ENCODE data around the gene PTTG1IP.

Gene PTTG1IP

DNA sequence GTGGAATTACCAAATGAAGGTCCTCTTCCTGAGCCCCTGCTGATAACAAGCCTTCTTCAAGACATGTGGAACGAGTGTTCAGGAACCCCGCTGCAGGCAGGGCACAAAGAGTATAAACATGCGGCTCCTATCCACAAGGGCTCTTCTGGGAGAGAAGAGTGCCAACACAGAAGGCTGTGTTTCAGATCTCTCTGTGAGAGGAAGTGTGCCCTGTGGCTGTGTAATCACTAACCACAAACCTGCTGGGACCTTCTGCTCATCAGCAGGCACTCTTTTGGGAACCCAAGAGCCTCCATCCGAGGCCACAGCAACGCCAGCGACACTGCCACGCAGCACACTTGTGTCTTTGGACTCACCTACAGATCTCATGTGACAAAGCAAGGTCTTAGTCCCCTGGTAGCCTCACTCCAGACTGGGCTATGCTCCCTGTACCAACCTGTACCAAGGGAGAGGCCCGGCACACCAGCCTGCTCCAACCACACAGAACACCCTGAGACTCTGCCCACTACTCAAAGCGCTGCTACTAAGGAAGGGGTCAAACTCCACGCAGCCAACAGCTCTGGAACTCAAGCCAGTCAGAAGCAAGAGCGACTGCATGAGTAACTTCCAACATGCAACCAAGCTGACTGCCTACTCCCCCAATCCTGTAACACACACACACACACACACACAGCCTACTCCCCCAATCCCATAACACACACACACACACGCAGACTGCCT is 7.8 kb downstream of the PTTG1IP start:
- DNase-seq (ENCODE audit: low read depth in 2 of 2): no peak

DNA sequence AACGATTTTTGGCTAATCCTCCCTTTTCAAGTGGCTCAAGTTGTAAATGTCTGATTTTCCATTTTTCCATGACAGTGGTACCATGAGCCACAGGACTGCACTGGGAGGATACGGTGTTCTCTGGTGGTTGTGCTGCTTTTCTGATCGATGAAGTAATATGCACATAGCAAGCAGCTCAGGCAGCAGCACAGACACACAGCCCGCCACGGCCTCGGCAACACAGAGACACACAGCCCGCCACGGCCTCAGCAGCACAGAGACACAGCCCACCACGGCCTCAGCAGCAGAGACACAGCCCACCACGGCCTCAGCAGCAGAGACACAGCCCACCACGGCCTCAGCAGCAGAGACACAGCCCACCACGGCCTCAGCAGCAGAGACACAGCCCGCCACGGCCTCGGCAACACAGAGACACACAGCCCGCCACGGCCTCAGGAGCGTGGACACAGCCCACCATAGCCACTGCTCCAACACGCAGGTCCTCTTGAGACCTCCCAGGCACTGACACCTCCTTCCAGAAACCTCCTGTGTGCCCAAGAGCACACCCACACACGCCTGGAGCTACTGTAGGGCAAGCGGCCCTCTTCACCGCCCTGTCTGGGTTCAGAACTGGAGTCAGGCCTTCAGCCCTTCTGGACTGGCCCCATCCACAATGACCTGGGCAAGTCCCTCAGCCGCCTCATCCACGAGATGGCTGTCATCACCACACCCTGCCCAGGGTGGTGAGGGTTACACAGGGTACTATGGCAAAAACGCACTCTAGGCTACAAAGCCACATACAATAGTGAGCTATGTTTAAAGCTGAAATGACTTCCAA is 10.4 kb downstream of the PTTG1IP start:
- DNase-seq (ENCODE audit: low read depth in 2 of 2): no peak

DNA sequence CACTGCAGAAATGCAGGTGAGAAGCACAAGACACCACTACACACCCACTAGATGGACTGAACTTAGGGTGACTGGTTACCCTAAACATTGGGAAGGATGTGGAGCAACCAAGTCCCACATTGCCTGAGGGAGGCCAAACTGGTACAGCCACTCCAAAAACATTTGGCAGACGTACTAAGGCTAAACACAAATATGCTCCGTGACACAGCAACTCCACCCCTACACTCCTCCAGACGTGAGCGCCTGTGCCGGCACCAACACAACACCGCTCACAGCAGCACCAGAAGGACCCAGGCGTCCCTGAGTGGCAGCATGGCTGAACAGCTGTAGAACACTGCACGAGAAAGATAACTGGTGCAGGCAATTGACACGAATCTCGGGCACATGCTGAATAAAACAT is 14.7 kb downstream of the PTTG1IP start:
- no peak for DNase-seq (ENCODE audit: low read depth in 2 of 2)

- DNase-seq (ENCODE audit: low read depth in 2 of 2): no peak
Observed at GRCh38 chr21:44858291-44858690, 15.2 kb downstream of the PTTG1IP start.

- DNase-seq (ENCODE audit: low read depth in 2 of 2): no peak
Observed at GRCh38 chr21:44857127-44857892, 16.2 kb downstream of the PTTG1IP start.

DNA sequence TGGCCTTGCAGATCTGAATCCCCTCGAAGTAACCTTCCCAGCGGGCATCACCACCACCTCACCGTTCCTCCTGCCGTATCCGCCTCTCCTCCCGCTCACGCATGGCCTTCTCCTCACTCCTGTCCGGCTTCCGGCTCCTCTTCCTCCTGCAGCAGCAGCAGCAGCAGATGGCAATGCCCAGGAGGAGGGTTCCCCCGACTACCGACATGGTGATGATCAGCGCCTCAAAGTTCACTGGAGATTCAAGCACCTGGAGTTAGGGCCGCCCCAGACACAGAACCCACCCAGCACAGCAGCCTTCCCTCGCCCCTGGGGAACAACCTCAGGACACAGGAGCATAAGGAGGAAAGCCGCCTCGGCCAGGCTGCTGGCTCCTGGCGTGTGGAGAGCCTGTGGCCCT is 17.4 kb downstream of the PTTG1IP start:
- no peak for DNase-seq (ENCODE audit: low read depth in 2 of 2)

- DNase-seq (ENCODE audit: low read depth in 2 of 2): no peak
Observed at GRCh38 chr21:44855572-44855971, 17.9 kb downstream of the PTTG1IP start.

DNA sequence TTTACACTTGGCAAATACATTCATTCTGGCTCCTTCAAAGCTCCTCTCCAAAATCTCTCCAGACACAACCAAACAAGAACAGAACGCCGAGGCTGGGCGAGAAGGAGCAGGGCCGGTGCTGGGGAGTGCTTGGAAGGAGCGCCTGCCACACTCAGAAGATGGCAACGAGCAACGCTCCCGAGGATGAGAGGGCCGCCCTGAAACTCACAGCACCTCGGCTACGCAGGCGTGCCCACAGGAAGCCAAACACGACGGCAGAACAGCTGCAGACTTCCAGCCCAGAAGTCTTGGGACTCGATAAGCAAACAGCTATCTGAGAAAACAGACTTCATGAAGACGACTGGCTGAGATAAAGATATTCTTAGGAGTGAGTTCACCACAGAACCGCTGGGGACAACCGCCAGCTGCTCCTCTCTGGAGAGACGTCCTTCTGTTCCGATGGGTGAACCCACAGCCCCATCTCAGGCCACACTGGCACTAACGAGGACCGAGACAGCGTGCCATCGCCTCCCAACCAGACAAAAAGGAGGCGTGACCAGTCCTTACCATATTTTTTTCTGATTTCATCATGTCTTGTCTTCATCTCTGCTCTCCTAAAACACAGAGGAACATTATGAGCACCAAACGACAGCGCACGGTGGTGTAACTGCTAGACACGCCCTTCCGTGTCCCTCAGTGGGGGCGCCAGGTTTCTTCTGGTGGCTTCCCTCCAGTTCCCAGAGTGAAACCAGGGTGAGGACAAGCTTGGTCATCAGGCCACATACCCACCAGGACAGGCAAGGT is 18.6 kb downstream of the PTTG1IP start:
- no peak for DNase-seq (ENCODE audit: low read depth in 2 of 2)

DNA sequence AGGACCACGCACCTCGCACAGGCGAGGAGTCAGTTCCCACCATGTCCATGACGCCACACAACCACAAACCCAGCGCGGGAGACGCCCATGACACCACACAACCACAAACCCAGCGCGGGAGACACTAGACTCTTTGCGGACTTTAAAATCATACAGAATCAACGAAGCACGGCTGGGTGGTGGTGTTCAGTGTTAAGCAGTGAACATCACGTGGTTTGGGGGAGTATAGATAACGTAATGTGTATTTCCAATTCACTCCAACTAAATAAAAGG is 19.2 kb downstream of the PTTG1IP start:
- no peak for DNase-seq (ENCODE audit: low read depth in 2 of 2)

GRCh38 chr21:44853601-44854390 is 19.7 kb downstream of the PTTG1IP start:
- no peak for DNase-seq (ENCODE audit: low read depth in 2 of 2)

GRCh38 chr21:44850905-44851657 is 22.4 kb downstream of the PTTG1IP start:
- no peak for DNase-seq (ENCODE audit: low read depth in 2 of 2)

DNA sequence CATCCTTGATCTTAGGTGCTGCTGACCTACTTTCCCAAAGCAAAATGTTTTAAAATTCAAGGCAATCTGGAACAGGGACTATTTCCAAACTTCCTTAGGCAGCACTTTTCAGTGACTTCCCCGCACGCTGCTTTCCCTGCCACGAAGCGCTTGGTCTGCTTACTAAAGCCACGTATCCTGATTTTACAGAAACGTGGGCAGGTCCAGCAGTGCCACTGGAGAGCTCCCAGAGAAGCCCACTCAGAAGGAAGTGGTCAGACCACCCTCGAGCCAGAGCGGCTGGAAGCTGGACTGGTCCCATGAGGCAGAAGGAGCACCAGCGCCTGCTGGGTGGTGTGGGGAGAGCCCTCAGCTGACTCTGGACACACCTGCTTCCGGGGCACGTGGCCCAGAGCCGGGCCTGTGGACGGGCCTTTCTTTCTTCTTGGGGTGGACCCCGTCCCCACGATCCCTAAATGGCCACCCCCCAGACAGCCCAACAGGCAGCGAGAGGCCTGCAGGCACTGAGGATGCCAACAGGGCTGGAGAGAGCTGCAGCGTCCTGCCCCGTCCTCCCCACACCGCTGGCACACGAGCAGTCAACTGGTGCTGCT is 23.2 kb downstream of the PTTG1IP start:
- DNase-seq (ENCODE audit: low read depth in 2 of 2): no peak

- DNase-seq (ENCODE audit: low read depth in 2 of 2): no peak
Observed at GRCh38 chr21:44849616-44850130, 23.8 kb downstream of the PTTG1IP start.

DNA sequence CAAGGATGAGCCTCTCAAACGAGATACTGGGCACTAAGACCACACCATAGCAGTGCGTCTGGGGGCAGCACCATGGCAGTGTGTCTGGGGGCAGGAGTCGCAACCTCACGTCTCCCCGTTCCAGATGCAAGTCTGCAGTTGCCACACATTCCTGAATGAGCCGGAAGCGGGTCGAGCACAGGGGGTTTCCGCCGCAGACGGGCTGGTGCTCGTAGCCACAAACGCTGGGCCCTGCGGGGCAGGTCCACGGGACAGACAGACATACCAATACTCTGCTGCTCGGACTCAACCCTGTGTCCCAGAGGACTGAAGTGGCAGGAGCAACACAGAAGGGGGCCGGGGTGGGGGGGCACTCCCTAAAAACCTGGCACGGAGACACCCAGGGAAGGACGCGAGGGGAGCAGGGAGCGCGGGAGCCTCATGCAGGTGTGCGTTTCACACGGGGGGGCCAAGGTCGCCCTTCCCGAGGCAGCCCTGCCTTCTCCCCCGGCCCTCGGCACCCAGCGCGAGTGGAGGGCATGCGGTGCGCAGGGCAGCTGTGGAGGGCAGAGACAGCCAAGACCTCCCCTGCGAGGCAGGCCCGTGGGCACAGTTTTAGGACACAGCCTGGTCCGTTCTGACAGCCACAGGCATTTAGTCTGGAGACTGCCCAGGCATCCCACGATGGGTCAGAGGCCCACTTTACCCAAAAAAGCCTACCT is 24.5 kb downstream of the PTTG1IP start:
- DNase-seq (ENCODE audit: low read depth in 2 of 2): no peak

- no peak for DNase-seq (ENCODE audit: low read depth in 2 of 2)
Observed at GRCh38 chr21:44847261-44848056, 26.0 kb downstream of the PTTG1IP start.

DNA sequence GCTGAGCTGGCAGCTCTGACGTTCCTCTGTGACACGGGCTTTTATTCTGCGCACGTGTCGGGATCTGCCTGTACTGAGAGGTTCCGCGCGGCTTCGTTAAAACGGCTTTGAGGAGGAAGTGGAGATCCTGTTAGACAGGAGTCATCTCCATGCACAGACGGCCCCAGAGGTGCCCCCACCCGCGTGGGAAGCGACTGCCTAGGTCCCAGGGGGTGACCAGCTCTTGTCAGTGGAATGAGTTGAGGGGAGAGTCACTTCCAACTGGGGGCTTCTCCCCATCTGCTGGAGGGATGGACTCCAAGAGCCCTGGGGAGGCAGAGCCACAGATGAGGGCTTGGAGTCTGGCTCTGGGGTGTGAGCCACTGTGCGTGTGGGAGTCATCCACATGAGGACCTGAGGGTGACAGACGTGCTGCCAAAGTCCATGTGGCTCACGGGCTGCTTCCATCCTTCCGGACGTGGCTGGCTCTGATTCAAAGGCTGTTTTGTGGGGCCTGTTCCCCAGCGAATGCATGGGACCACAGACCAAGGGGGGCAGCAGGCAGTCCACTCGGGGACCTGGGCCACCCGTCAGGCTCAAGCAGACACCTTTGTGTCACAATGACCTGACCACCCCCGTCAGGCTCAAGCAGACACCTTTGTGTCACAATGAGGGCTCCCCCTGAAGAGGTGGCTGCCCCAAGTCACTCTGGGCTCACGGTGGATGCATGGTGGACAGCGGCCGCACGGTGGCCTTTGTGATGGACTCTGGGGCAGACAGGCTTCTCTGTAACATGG is 26.8 kb downstream of the PTTG1IP start:
- peak; percentile 27 to 37 for DNase-seq (ENCODE audit: low read depth in 2 of 2)

GRCh38 chr21:44846224-44846484 is 27.3 kb downstream of the PTTG1IP start:
- DNase-seq (ENCODE audit: low read depth in 2 of 2): no peak
